GM18526 (cell line): ENCODE data around the gene ARAP2.

Experiments
- POLR2A ChIP-seq: IDR thresholded peaks from 3 replicates; pipeline ENCODE4 v1.6.1; 2011; ENCODE audit not compliant: insufficient read length; ENCODE audit errors: extremely low read depth

ARAP2 gene

DNA sequence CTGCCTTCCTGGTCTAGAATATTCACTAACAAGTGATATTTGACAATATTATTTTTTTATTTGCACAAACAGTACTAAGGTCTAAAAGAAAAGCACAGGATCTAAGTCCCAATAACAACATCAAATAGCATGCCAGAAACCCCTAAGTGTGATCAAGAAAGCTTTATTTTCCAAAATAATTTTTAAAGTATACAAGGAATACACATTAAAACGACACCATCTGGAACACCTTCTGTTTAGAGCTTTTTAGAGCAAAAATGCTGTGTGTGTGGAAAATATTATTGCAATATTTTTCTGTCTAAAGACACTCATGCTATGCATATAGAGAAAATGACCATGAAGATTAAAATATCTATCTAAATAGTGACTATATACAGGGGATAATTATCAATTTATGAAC is 103.1 kb downstream of the ARAP2 start:
- TF ChIP-seq POLR2A, result no peak

DNA sequence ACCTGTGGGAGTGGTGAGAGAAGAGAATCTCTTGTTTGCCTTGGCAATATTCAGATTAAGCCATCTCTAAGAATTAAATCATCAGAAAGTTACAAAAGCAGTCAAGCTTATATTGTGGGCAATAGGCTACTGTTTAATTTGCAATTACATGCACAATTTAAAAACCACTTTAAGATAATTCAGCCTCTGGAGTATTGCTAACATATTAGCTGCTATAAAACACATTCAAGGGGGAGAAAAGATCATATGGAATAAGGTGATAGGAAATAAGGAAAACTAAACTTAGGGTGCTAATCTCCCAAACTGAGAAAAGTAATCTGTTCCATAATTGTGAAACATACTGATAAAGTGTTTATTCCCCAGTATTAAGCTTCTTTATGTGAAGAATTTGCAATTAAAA is 103.9 kb downstream of the ARAP2 start:
- TF ChIP-seq POLR2A, result no peak

DNA sequence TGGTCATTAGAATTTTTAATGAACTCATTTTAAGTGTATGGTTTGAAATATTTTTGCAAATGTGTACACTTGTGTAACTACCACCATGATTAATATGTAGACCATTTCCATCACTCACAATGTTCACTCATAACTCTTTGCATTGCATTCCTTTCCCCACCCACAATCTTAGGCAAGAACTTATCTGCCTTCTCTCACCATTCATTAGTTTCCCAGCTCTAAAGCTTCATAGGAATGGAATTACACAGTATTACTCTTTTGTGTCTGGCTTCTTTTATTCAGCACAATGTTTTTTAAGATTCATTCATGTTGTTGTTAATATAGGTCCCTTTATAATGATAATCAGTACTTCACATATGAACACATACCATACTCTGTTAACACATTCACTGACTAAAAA is 106.1 kb downstream of the ARAP2 start:
- no peak for TF ChIP-seq POLR2A

DNA sequence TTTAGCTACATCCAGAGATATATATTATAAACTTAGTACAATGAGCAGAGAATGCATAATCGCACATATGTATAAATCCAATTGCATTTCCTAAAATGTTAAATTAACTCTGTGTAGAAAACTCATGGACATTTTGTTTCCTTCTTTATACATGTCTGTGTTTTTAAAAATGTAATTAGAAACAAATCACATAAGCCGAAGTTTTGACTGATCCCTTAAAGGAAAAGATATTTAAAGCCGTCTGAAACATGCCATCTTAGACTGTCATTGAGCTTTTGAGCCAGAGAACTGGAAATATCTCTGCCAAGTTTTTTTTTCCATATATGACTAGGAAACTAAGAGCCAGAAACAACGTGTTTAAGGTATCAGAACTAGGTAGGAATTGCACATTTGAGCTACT is 107.0 kb downstream of the ARAP2 start:
- no peak for TF ChIP-seq POLR2A

DNA sequence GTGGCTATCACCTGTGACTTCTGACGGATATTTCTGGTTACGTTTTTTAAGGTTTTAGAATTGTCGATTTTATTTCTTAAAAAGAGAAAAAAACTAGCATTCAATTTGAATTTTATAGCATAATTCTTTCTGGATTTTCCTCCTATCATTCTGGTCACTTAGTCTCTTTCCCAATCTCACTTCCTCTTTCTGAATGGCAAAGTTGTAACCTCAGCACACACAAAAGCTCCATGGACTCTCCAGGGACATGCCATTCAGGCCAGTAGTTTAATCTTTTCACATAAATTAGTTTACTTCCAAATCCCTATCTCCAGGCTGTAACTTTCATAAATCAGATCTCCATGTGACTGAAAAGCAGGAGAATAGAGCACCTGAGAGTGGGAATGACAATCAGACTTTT is 110.7 kb downstream of the ARAP2 start:
- TF ChIP-seq POLR2A, result no peak

DNA sequence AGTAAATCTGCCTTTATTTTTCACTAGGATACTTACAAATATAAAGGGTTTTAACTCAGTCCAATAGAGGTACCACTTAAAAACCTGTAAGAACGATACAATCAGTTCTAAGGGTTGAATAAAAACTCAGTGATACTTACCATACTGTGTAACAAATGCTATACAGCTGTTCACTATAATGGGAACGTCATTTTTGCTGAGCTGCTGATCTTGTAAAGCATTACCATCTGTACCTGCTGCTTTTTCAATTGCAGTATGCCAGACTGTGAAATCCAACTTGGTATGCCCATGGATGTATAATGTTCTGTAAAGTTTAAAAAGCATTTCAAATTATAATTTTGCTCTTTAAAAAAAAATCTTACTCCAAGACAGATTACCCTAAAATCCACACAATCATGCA is 111.2 kb downstream of the ARAP2 start:
- no peak for TF ChIP-seq POLR2A

DNA sequence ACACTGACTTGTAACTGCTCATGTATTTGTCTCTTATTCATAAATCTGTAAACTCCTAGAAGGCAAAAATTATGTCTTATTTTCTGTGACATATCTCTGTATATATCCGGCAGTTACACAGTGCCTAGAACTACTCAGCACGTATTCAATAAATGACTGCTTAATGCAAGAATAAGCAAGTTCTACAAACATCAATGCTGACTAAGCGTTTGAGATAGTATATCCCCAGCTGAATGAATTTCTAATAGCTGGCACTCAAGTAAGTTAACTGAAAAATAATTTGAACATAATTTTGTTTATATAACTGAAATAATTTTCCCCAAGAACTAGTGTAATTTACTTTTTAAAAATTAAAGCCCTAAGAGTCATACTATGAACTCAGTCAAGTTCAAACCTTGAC is 113.7 kb downstream of the ARAP2 start:
- no peak for TF ChIP-seq POLR2A

DNA sequence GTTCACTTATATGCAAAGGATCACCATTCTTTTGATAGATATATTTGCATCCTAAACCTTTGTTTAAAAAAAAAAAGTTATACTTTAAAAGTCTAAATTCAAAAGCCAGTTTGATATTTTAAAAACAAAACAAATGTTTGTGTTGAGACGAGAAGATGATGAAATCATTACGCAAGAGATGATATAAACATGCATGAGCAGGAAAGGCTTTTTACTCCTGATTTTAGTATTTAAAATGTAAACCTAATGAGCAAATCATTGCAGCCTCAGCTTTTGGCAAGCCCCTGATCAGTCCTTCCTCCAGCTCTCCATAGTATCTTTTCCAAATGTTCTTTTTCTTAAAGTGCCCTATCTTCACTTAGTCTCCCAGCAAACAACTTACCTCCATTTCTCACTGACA is 115.6 kb downstream of the ARAP2 start:
- no peak for TF ChIP-seq POLR2A

DNA sequence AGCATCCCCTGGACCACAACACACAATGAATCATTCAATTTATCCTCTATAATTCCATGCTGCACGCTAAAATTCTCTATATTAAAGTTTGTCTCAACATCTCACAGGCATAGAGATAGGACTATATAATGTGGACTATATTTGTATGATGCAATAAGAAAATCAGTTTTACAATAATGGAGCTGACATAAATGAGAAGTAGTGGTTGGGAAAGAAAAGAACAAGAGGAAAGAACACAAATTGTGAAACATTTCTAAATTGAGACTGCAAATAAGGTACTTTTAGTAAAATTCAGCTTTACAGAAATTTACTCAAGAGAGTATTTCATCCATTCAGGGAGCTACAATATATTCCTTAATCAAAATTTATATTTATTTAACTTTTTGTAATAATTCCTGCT is 120.4 kb downstream of the ARAP2 start:
- TF ChIP-seq POLR2A, result no peak

DNA sequence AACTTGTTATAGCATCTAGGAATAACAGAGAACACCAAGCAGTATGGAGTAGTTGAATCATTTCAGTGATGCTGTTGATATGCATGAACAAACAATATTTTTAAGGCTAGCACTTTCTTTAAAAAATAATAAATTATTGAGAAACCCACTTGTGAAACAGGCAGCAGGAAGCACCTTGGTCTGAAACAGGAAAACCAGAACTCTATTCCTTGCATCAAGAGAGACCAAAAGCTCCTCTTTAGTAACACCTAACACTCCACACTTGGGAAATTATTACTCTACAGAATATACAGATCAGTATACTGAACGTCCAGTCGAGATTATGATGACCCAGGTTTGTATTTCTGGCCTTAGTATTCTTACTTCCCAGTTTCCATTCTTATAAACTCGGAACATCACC is 129.0 kb downstream of the ARAP2 start:
- no peak for TF ChIP-seq POLR2A

DNA sequence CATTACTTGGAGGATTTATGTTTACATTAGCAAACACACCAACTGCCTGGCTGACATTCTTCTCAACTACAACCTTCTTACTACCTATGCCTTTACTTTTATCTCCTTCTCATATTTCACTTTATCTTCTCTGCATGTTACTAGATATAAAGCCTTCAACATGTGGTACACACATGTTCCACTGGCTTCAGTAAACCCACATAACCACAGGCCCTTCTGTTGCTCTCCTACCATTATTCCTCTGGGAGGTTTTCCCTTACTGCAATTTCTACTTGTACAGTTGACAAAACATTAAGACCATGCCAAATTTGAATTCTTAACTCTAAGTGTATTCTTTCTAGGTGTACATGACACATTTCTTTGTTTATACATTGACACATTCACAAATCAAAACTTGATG is 133.1 kb downstream of the ARAP2 start:
- no peak for TF ChIP-seq POLR2A

DNA sequence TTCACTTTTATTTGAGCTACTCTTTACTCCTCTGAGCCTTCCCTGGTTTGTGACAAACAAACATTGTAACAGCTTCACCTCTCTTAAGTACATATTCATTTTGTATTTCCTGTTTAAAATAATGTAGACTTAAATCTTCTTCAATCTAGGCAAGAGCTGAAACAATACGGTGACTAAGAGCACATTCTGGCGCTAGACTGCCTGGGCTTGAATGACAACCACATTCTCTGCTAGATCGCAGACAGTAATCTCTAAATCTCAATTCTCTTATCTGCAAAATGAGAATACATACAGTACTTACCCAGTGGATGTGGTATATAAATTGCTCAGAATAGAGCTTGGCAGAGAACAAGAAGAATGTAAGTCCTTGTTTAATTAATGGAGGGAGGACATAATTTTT is 144.8 kb downstream of the ARAP2 start:
- TF ChIP-seq POLR2A, result no peak

DNA sequence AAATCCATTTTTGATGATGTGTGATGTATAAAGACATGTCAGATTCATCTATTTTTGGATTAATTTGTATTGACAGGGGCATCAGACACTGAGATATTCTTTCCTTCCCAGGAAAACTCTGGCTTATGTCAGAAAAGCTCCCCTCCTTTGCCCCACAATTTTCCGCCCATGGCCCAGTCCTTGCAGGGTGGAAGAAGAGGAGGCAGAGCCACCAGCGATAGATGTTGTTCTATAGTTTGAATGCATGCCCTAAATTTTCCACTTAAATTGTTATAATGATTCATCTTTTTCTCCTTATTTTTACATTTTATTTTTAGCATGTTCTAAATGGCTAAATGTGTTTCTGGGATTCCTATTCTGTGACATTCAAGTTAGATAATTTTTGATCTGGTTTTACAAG is 149.3 kb downstream of the ARAP2 start:
- no peak for TF ChIP-seq POLR2A

DNA sequence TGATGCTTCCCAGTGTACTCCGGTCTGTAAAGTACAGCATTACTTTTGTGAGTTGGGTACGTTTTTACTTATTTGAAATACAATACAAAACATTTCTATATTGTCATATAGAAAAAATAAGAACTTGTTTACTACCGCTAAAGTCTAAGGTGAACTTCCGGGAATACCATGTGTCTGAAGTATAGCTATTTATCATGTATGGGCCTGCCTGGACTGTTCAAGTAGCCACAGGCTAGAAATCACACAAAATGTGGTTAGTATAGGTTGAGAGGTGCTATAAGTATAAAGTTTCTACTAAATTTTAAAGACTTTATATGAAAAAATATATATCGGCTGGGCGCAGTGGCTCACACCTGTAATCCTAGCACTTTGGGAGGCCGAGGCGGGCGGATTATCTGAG is 152.3 kb downstream of the ARAP2 start:
- no peak for TF ChIP-seq POLR2A

DNA sequence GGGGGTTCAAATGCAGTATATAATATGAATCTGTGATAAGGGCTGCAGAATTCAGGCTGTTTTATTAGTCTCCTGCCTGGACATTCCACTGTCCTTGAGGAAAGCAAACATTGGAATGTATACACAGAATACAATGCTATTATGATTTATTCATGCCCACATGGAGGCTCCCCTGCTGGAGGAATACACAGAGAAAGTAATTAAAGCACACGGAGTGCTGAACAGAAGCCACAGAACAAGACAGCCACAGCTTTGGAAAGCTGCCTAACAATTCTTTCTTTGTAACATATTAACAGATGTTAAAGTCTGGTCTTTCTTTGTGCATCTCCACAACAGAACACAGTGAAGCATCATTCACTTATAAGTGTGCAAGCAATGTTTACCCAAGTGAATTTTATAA is 155.8 kb downstream of the ARAP2 start:
- TF ChIP-seq POLR2A, result no peak

DNA sequence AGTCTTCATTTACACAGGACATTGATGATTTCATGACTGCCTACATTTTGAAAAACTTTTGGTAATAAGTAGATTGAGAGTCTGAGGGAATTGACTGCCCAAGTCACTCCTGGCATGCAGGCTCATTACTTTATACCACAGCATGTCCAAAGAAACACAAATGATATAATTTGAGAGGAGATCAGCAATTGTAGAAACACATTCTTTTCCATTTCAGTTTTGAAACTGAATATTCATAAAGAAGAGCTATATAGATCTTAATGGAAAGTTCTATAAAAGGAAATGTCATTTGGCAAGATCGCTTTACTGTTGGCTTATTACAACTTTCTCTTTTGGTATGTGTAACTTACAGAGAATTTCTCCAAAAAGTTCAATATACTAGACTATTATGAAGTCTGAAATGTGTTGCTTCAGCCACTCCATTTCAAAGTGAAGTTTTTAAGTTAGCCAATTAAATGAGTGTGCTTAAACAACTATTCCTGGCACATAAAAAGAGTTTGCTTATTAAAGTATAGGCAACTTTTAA is 158.0 kb downstream of the ARAP2 start:
- no peak for TF ChIP-seq POLR2A

DNA sequence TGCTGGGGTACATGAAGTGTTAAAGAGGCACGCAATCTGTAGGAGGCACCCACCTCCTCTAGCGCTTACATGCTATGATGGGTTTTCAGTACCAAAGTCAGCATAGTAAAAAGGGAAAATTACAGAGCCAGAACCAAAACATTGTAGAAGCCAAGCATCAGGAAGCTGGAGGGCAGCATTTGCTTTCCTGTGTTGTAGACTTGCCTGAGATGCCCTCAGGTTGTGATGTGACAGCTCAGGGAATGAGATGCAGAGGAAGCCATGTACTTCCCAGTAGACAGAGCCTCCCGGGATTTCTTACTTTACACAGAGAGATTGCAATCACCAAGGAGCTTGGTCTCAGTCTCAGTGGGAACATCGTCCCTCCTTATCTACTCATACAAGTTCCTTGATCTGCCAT is 161.5 kb downstream of the ARAP2 start:
- TF ChIP-seq POLR2A, result no peak

DNA sequence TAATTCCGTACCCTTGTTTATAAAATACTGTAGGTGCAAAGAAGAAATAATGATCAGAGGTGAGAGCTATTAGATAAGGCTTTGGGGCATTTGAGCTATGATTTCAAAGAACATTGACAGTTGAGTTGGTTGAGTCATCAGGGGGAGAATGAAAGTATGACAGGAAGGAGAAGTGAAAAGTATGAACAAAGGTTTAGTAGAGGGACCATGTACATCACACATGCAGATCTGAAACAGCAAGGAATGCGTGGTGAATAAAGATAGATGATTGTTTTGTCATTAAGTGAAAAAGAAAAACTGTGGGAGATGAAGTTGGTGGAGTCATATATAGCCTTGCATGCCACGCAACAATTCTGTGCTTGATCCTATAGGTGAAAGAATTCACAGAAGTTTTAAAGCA is 163.1 kb downstream of the ARAP2 start:
- TF ChIP-seq POLR2A, result no peak

DNA sequence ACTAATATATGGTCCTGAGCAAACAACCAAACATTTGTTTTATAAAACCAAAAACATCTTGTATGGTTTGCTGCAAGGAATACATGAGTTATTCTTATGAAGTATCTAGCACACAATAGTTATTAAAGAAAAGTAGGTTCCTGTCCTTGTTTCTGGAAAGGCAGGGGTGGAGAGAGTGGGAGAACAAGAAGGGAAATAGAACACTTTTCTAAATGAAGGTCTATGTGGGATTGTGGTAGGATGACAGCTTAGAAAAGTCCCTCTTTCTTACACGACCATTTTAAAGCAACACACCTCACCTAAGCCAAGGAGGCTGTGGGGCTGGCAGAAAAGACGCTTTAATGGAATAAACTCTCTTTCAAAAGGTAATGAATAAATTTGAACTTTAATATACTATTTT is 164.6 kb downstream of the ARAP2 start:
- no peak for TF ChIP-seq POLR2A

DNA sequence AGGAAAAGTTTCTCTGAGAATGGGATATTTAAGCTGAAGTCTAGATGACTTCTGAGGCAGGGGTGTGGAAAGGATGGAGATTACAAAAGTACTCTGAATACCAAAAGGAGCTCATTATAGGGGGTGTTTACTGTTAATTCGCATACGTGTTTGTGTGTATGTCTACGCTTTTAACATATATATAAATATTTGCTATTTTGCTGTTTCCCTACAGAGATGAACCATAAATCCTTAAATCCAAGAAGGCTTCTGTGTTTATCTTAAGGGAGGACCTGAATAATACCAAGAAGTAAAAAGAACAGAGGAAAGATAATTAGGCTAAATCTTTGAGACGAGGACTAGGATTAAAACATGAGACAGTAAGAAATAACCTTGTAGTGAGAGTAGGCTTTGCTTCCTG is 166.0 kb downstream of the ARAP2 start:
- TF ChIP-seq POLR2A, result no peak
